ENCODE results near the gene ITGB4. TPM values are rescaled to one million over a fixed set of nuclear protein-coding genes. Genes with fewer than 3 reads are reported as not detected.

The ITGB4 gene
- total and polyA plus RNA-seq, 5 experiments from 2014 or later = 0.35 to 2.4 (median 1.5) TPM

- Mint-ChIP-seq H3K4me3 (no peak overlapping the region), H3K4me1 (peaks cover 0 to 6% (median 4%) of the 10 kb centered on the region in 4 donors), H3K36me3 (no peaks in the 10 kb centered on the region), H3K9me3 (no peaks in the 10 kb centered on the region), H3K27ac (peak overlapping the region in 1 of 10 donors; percentile 53), H3K27me3 (peaks cover 0 to 7% (median 0%) of the 10 kb centered on the region in 5 donors)
- DNase-seq (no peak), ATAC-seq (no peak)
- POLR2A ChIA-PET = interaction anchor here (0.7 to 0.9 kb wide), 3 partner anchors 14 to 137 kb away, joined by 3 to 6 read pairs (median 4); no protein-coding TSS in a partner anchor
Measured at GRCh38 chr17:75738218-75738802, 17.1 kb downstream of the ITGB4 start.

- no peak for ATAC-seq
- H3K9me3 Mint-ChIP-seq = no peaks in the 10 kb centered on the region
- no peak overlapping the region for H3K27ac Mint-ChIP-seq
- H3K36me3 Mint-ChIP-seq = no peaks in the 10 kb centered on the region
- H3K4me3 Mint-ChIP-seq = no peak overlapping the region
- H3K4me1 Mint-ChIP-seq = peaks cover 0 to 6% (median 4%) of the 10 kb centered on the region in 4 donors
- no peak for DNase-seq
- H3K27me3 Mint-ChIP-seq = peaks cover 0 to 7% (median 0%) of the 10 kb centered on the region in 5 donors
- POLR2A ChIA-PET = interaction anchor here (0.7 kb wide), 1 partner anchor 14 kb away, joined by 6 read pairs; no protein-coding TSS in a partner anchor
Measured at GRCh38 chr17:75739174-75739573, 17.9 kb downstream of the ITGB4 start.

- Mint-ChIP-seq H3K4me1 (peaks cover 0 to 4% (median under 1%) of the 10 kb centered on the region in 4 donors), H3K27ac (no peak overlapping the region), H3K36me3 (no peaks in the 10 kb centered on the region), H3K4me3 (no peak overlapping the region), H3K9me3 (no peaks in the 10 kb centered on the region), H3K27me3 (peaks cover 0 to 7% (median 0%) of the 10 kb centered on the region in 5 donors)
- no peak for ATAC-seq
- POLR2A ChIA-PET = no interaction called here
- DNase-seq = no peak
Measured at GRCh38 chr17:75739801-75740200, 18.5 kb downstream of the ITGB4 start.

- H3K9me3 Mint-ChIP-seq = no peaks in the 10 kb centered on the region
- H3K36me3 Mint-ChIP-seq = no peaks in the 10 kb centered on the region
- ATAC-seq = no peak
- POLR2A ChIA-PET = no interaction called here
- no peak overlapping the region for H3K27ac Mint-ChIP-seq
- DNase-seq = no peak
- peaks cover 0 to 4% (median 0%) of the 10 kb centered on the region in 4 donors for H3K4me1 Mint-ChIP-seq
- H3K27me3 Mint-ChIP-seq = peaks cover 0 to 7% (median 0%) of the 10 kb centered on the region in 5 donors
- no peak overlapping the region for H3K4me3 Mint-ChIP-seq
Measured at GRCh38 chr17:75740215-75740614, 19.0 kb downstream of the ITGB4 start.

GRCh38 chr17:75740631-75741077, 19.4 kb downstream of the ITGB4 start:
- peaks cover 0 to 7% (median 0%) of the 10 kb centered on the region in 5 donors for H3K27me3 Mint-ChIP-seq
- no peak overlapping the region for H3K4me3 Mint-ChIP-seq
- POLR2A ChIA-PET = no interaction called here
- H3K4me1 Mint-ChIP-seq = peaks cover 0 to 4% (median 0%) of the 10 kb centered on the region in 4 donors
- H3K27ac Mint-ChIP-seq = peak overlapping the region in 1 of 10 donors; percentile 9
- H3K9me3 Mint-ChIP-seq = no peaks in the 10 kb centered on the region
- no peaks in the 10 kb centered on the region for H3K36me3 Mint-ChIP-seq
- ATAC-seq = no peak
- DNase-seq = no peak

- POLR2A ChIA-PET = interaction anchor here (0.6 kb wide), 1 partner anchor 920 kb away, joined by 3 read pairs; no protein-coding TSS in a partner anchor
- no peaks in the 10 kb centered on the region for H3K36me3 Mint-ChIP-seq
- H3K4me3 Mint-ChIP-seq = no peak overlapping the region
- no peaks in the 10 kb centered on the region for H3K9me3 Mint-ChIP-seq
- no peak for ATAC-seq
- H3K27ac Mint-ChIP-seq = no peak overlapping the region
- DNase-seq = no peak
- peaks cover 0 to 4% (median 0%) of the 10 kb centered on the region in 4 donors for H3K4me1 Mint-ChIP-seq
- H3K27me3 Mint-ChIP-seq = peaks cover 0 to 4% (median 0%) of the 10 kb centered on the region in 5 donors
Measured at GRCh38 chr17:75742337-75742736, 21.1 kb downstream of the ITGB4 start.

GRCh38 chr17:75743625-75744206, 22.5 kb downstream of the ITGB4 start:
- no peaks in the 10 kb centered on the region for H3K9me3 Mint-ChIP-seq
- peaks cover 3 to 7% (median 4%) of the 10 kb centered on the region in 4 donors for H3K4me1 Mint-ChIP-seq
- no peak overlapping the region for H3K4me3 Mint-ChIP-seq
- H3K27me3 Mint-ChIP-seq = peaks cover 0 to 3% (median 0%) of the 10 kb centered on the region in 5 donors
- no peak overlapping the region for H3K27ac Mint-ChIP-seq
- no peak for ATAC-seq
- no peaks in the 10 kb centered on the region for H3K36me3 Mint-ChIP-seq
- no peak for DNase-seq
- POLR2A ChIA-PET = interaction anchor here (0.6 kb wide), 1 partner anchor 398 kb away, joined by 3 read pairs; no protein-coding TSS in a partner anchor

GRCh38 chr17:75748706-75749105, 27.4 kb downstream of the ITGB4 start:
- Mint-ChIP-seq H3K4me1 (peaks cover 8 to 14% (median 11%) of the 10 kb centered on the region in 4 donors), H3K27me3 (peaks cover 0 to 3% (median 0%) of the 10 kb centered on the region in 5 donors), H3K9me3 (no peaks in the 10 kb centered on the region), H3K4me3 (no peak overlapping the region), H3K36me3 (no peaks in the 10 kb centered on the region), H3K27ac (no peak overlapping the region)
- POLR2A ChIA-PET = interaction anchor here (0.6 to 3.3 kb wide), 5 partner anchors 30 to 130 kb away, joined by 3 to 14 read pairs (median 4); partner anchors contain the start of gene SMIM5
- no peak for DNase-seq
- ATAC-seq = no peak

GRCh38 chr17:75749545-75750389, 28.5 kb downstream of the ITGB4 start:
- peak overlapping the region in 3 of 10 donors; percentile 27 to 83 (median 51) for H3K27ac Mint-ChIP-seq
- peak; percentile 71 to 93 (median 86) for DNase-seq
- POLR2A ChIA-PET = interaction anchor here (0.6 to 3.3 kb wide), 5 partner anchors 29 to 117 kb away, joined by 3 to 14 read pairs (median 4); partner anchors contain the start of gene SMIM5

GRCh38 chr17:75750661-75751423, 29.6 kb downstream of the ITGB4 start:
- Mint-ChIP-seq H3K27ac (peak overlapping the region in 2 of 10 donors; percentile 4 to 83), H3K36me3 (no peaks in the 10 kb centered on the region)

More at GRCh38 chr17:75749545-75750389, 28.5 kb downstream of the ITGB4 start:
- peak overlapping the region in 1 of 10 donors; percentile 11 for H3K4me3 Mint-ChIP-seq
- H3K9me3 Mint-ChIP-seq = no peaks in the 10 kb centered on the region
- peaks cover 0 to 3% (median 0%) of the 10 kb centered on the region in 5 donors for H3K27me3 Mint-ChIP-seq
- ATAC-seq = peak; percentile 67 to 73
- no peaks in the 10 kb centered on the region for H3K36me3 Mint-ChIP-seq
- peaks cover 10 to 18% (median 15%) of the 10 kb centered on the region in 4 donors for H3K4me1 Mint-ChIP-seq

GRCh38 chr17:75751676-75752404, 30.6 kb downstream of the ITGB4 start:
- H3K4me1 Mint-ChIP-seq = peaks cover 13 to 22% (median 19%) of the 10 kb centered on the region in 4 donors
- POLR2A ChIA-PET = interaction anchor here (0.6 to 28.6 kb wide), 3 partner anchors 30 to 267 kb away, joined by 8 to 596 read pairs (median 10); partner anchors contain the start of genes SMIM5 and UNK
- peaks cover 0 to 3% (median 0%) of the 10 kb centered on the region in 5 donors for H3K27me3 Mint-ChIP-seq
- DNase-seq (no peak), ATAC-seq (no peak)
- H3K27ac Mint-ChIP-seq = peak overlapping the region in 1 of 10 donors; percentile 82
- H3K4me3 Mint-ChIP-seq = peak overlapping the region in 1 of 10 donors; percentile 33
- no peaks in the 10 kb centered on the region for H3K9me3 Mint-ChIP-seq
- H3K36me3 Mint-ChIP-seq = no peaks in the 10 kb centered on the region

More at GRCh38 chr17:75750661-75751423, 29.6 kb downstream of the ITGB4 start:
- DNase-seq = no peak
- Mint-ChIP-seq H3K4me1 (peaks cover 13 to 22% (median 18%) of the 10 kb centered on the region in 4 donors), H3K4me3 (no peak overlapping the region), H3K27me3 (peaks cover 0 to 3% (median 0%) of the 10 kb centered on the region in 5 donors), H3K9me3 (no peaks in the 10 kb centered on the region)
- POLR2A ChIA-PET = interaction anchor here (0.6 to 3.3 kb wide), 4 partner anchors 28 to 118 kb away, joined by 4 to 14 read pairs (median 8); partner anchors contain the start of gene SMIM5
- no peak for ATAC-seq

Measured in naive thymus-derived CD8-positive, alpha-beta T cell (primary cell).